ENCODE results near the gene SPAG8.

SPAG8 gene

DNA sequence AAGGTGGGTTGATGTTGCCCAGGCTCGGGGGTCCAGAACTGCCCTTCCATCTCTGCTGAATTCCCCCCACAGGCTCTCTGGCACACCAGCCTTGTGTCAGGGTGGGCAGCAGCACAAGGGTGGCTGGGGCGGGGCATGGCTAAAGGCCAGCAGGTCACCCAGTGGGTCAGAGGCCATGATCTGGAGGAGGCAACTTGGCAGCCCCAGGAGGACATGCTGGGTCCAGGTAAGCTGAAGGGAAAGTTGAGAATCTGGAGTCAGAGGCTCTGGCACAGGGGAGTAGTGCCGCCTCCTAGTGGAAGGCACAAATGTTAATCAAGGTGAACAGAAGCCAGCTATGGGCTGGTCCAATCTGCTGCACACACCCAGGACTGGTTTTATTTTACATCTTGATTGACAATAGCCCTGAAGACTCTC lies 23.2 kb upstream of the SPAG8 start:
- no peaks in the 10 kb centered on the region for H3K9me3 ChIP-seq (ENCODE audit: insufficient read depth, low read depth, low read length)
- no peak overlapping the region for H3K9ac ChIP-seq (ENCODE audit: low read depth, low read length)
- H3K27ac ChIP-seq (ENCODE audit: low read depth, low read length) = no peak overlapping the region
- no peaks in the 10 kb centered on the region for H3K36me3 ChIP-seq (ENCODE audit: insufficient read depth, low read length)
- H3K27me3 ChIP-seq (ENCODE audit: insufficient read depth, low read length) = no peaks in the 10 kb centered on the region
- no peak overlapping the region for H3K4me3 ChIP-seq (ENCODE audit: low read length)
- WGBS = 89% methylated on average over 3 of the region's 3 CpGs
- H3K4me1 ChIP-seq (ENCODE audit: insufficient read depth, low read length) = no peaks in the 10 kb centered on the region

- no peak overlapping the region for H3K27ac ChIP-seq (ENCODE audit: low read depth, low read length)
- H3K27me3 ChIP-seq (ENCODE audit: insufficient read depth, low read length) = no peaks in the 10 kb centered on the region
- no peak overlapping the region for H3K9ac ChIP-seq (ENCODE audit: low read depth, low read length)
- no peaks in the 10 kb centered on the region for H3K4me1 ChIP-seq (ENCODE audit: insufficient read depth, low read length)
- no peak overlapping the region for H3K4me3 ChIP-seq (ENCODE audit: low read length)
- 92% methylated on average over 14 of the region's 14 CpGs for WGBS
- H3K9me3 ChIP-seq (ENCODE audit: insufficient read depth, low read depth, low read length) = no peaks in the 10 kb centered on the region
- no peaks in the 10 kb centered on the region for H3K36me3 ChIP-seq (ENCODE audit: insufficient read depth, low read length)
Measured at GRCh38 chr9:35834260-35835215, 22.5 kb upstream of the SPAG8 start.

- Histone ChIP-seq H3K27me3 (ENCODE audit: insufficient read depth, low read length) (no peaks in the 10 kb centered on the region), H3K9me3 (ENCODE audit: insufficient read depth, low read depth, low read length) (no peaks in the 10 kb centered on the region), H3K27ac (ENCODE audit: low read depth, low read length) (no peak overlapping the region), H3K4me3 (ENCODE audit: low read length) (no peak overlapping the region), H3K9ac (ENCODE audit: low read depth, low read length) (no peak overlapping the region), H3K36me3 (ENCODE audit: insufficient read depth, low read length) (no peaks in the 10 kb centered on the region), H3K4me1 (ENCODE audit: insufficient read depth, low read length) (peaks cover 2% of the 10 kb centered on the region; the same call in 1 of the 2 replicates)
- 82% methylated on average over 5 of the region's 5 CpGs for WGBS
Measured at GRCh38 chr9:35832814-35833213, 20.8 kb upstream of the SPAG8 start.

DNA sequence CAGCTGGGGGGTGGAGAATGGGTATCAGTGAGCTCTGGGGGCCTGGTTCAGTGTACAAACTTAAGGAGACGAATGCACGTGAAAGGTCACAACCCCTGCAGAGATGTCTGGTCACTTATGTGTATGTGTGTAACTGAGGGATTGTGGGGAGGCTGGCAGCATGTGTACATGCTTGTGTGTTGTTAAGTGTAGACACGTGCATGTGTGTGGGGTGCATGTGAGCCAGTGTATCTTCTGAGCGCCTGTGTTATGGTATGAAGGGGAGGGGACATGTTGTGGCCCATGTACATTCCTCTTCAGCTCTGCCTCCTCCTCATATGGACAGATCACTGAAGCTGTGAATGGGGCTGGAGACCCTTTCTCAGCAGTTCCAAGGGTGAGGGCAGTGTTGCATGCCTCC lies 19.0 kb upstream of the SPAG8 start:
- H3K27me3 ChIP-seq (ENCODE audit: insufficient read depth, low read length) = no peaks in the 10 kb centered on the region
- no peak overlapping the region for H3K9ac ChIP-seq (ENCODE audit: low read depth, low read length)
- H3K4me3 ChIP-seq (ENCODE audit: low read length) = no peak overlapping the region
- no peak overlapping the region for H3K27ac ChIP-seq (ENCODE audit: low read depth, low read length)
- no peaks in the 10 kb centered on the region for H3K36me3 ChIP-seq (ENCODE audit: insufficient read depth, low read length)
- H3K4me1 ChIP-seq (ENCODE audit: insufficient read depth, low read length) = peaks cover 2% of the 10 kb centered on the region; the same call in 1 of the 2 replicates
- WGBS = 87% methylated on average over 4 of the region's 4 CpGs
- H3K9me3 ChIP-seq (ENCODE audit: insufficient read depth, low read depth, low read length) = no peaks in the 10 kb centered on the region

DNA sequence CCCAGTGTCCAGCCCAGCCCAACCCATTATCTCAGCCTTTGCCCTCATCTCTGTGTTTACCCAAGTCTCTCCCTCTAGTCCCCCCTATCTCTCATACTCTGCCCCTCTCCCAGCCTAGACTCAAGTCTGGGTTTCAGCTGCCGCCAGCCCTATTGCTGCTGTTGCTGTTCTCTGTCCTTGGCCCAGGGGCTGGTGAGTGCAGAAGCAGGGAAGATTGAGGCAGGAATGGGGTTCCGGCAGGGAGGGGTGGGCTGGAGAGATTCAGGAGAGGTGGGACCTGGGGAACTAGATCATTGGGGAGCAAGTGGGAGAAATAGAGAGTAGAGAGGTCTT lies 17.7 kb upstream of the SPAG8 start:
- Histone ChIP-seq H3K9me3 (ENCODE audit: insufficient read depth, low read depth, low read length) (no peaks in the 10 kb centered on the region), H3K27me3 (ENCODE audit: insufficient read depth, low read length) (no peaks in the 10 kb centered on the region), H3K4me1 (ENCODE audit: insufficient read depth, low read length) (peaks cover 2% of the 10 kb centered on the region; the same call in 1 of the 2 replicates), H3K4me3 (ENCODE audit: low read length) (peak overlapping the region; percentile 70), H3K9ac (ENCODE audit: low read depth, low read length) (no peak overlapping the region), H3K36me3 (ENCODE audit: insufficient read depth, low read length) (no peaks in the 10 kb centered on the region), H3K27ac (ENCODE audit: low read depth, low read length) (no peak overlapping the region)
- WGBS = 52% methylated on average over 2 of the region's 2 CpGs

GRCh38 chr9:35829084-35829763 lies 17.2 kb upstream of the SPAG8 start, which contains the start of gene TMEM8B:
TMEM8B (plus strand) TSS chr9:35829228; CDS start chr9:35829448, 220 bp downstream.
- H3K9ac ChIP-seq (ENCODE audit: low read depth, low read length) = peak within 1 kb of the TSS; percentile 43
- no peak within 1 kb of the TSS; the same call in 1 of the 2 replicates for H3K27ac ChIP-seq (ENCODE audit: low read depth, low read length)

GRCh38 chr9:35828716-35829083 lies 16.6 kb upstream of the SPAG8 start, which contains the start of gene FAM221B:
FAM221B (minus strand) TSS chr9:35828732; CDS start chr9:35826161, 2,571 bp downstream.
- Histone ChIP-seq H3K9me3 (ENCODE audit: insufficient read depth, low read depth, low read length) (no peaks in the 10 kb centered on the region), H3K9ac (ENCODE audit: low read depth, low read length) (peak within 1 kb of the TSS; percentile 43), H3K36me3 (ENCODE audit: insufficient read depth, low read length) (no peaks in the 10 kb centered on the region), H3K4me1 (ENCODE audit: insufficient read depth, low read length) (peaks cover 2% of the 10 kb centered on the region; the same call in 1 of the 2 replicates), H3K27me3 (ENCODE audit: insufficient read depth, low read length) (no peaks in the 10 kb centered on the region), H3K27ac (ENCODE audit: low read depth, low read length) (no peak within 1 kb of the TSS; the same call in 1 of the 2 replicates), H3K4me3 (ENCODE audit: low read length) (peak within 1 kb of the TSS; percentile 70)
- 5% methylated on average over 21 of the region's 21 CpGs for WGBS

More at GRCh38 chr9:35829084-35829763, 17.2 kb upstream of the SPAG8 start, which contains the start of gene TMEM8B:
- peak within 1 kb of the TSS; percentile 70 for H3K4me3 ChIP-seq (ENCODE audit: low read length)
- H3K27me3 ChIP-seq (ENCODE audit: insufficient read depth, low read length) = no peaks in the 10 kb centered on the region
- under 1% methylated on average over 53 of the region's 53 CpGs for WGBS
- H3K36me3 ChIP-seq (ENCODE audit: insufficient read depth, low read length) = no peaks in the 10 kb centered on the region
- H3K4me1 ChIP-seq (ENCODE audit: insufficient read depth, low read length) = peaks cover 2% of the 10 kb centered on the region; the same call in 1 of the 2 replicates
- no peaks in the 10 kb centered on the region for H3K9me3 ChIP-seq (ENCODE audit: insufficient read depth, low read depth, low read length)

DNA sequence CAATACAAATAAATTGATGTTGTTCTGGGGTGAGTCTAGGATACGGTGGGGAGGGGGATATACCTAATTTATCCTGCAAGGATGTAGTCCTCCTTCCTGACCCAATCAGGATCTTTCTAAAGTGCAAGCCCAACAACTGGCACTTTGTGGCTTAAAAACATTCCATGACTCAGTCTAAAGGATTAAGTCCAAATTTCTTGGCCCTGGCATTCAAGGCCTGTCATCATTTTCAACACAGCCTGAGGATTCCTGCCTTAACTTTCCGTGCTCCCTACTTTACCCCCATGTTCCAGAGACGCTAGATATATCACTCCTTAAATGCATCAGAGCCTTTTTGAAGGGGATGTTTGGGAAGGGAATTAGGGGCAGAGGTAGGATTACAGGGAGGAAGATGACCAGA lies 15.4 kb upstream of the SPAG8 start:
- no peak overlapping the region for H3K27ac ChIP-seq (ENCODE audit: low read depth, low read length)
- WGBS = 97% methylated on average over 2 of the region's 3 CpGs
- H3K9me3 ChIP-seq (ENCODE audit: insufficient read depth, low read depth, low read length) = no peaks in the 10 kb centered on the region
- H3K4me1 ChIP-seq (ENCODE audit: insufficient read depth, low read length) = peaks cover 11% of the 10 kb centered on the region
- H3K27me3 ChIP-seq (ENCODE audit: insufficient read depth, low read length) = no peaks in the 10 kb centered on the region
- H3K4me3 ChIP-seq (ENCODE audit: low read length) = no peak overlapping the region
- H3K9ac ChIP-seq (ENCODE audit: low read depth, low read length) = no peak overlapping the region
- H3K36me3 ChIP-seq (ENCODE audit: insufficient read depth, low read length) = no peaks in the 10 kb centered on the region

DNA sequence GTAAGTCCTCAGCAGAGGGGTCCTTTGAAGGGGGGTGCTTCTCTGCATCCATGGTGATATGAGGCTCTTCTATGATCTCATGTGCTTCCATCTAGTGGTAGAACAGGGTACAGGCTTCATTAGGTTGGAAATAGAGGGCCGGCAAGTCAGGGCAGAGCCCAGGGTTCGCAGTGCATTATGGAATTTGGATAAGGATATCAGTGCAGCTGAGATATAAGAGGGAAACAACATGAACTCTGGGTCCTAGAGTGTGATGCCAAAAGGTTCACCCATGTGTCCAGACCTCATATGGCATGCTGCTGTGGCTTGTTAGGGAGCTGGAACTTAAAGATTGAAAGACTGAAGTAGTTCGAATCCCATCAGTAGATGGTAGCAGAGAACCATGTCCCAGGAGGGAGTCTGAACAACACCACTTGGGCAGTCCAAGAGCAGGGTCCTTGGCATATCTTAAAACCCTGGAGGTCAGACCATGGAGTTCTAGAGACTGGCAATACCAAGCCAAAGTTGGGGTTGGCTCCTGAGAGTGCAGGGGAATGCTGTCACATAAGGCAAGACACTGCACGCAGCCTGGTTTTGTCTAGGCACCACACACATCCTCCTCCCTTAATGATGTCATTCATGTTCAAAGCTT lies 14.1 kb upstream of the SPAG8 start:
- WGBS = 60% methylated on average over 4 of the region's 4 CpGs
- H3K9ac ChIP-seq (ENCODE audit: low read depth, low read length) = no peak overlapping the region

DNA sequence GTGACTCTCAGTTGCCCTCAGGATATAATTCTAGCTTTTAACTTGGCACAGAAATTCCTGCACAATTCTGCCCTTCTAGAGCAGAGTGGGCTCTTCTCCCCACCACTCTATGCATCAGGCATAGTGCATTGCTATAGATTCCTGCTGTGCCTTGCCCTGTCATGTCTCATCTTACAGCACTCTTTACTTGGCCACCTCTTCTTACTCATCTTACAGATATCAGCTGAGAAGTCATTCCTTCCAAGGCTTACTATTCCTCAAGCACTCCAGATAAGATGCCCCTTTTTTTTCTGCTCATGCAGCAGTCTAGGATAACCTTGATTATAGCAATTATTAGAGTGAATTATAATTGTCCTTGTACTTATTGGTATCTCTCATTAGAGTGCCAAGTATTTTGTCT lies 10.9 kb upstream of the SPAG8 start:
- Histone ChIP-seq H3K4me3 (ENCODE audit: low read length) (no peak overlapping the region), H3K9ac (ENCODE audit: low read depth, low read length) (no peak overlapping the region), H3K9me3 (ENCODE audit: insufficient read depth, low read depth, low read length) (no peaks in the 10 kb centered on the region), H3K36me3 (ENCODE audit: insufficient read depth, low read length) (no peaks in the 10 kb centered on the region), H3K4me1 (ENCODE audit: insufficient read depth, low read length) (peaks cover 9% of the 10 kb centered on the region), H3K27me3 (ENCODE audit: insufficient read depth, low read length) (no peaks in the 10 kb centered on the region), H3K27ac (ENCODE audit: low read depth, low read length) (no peak overlapping the region)

More for the DNA sequence above, 14.1 kb upstream of the SPAG8 start:
- Histone ChIP-seq H3K4me3 (ENCODE audit: low read length) (no peak overlapping the region), H3K27me3 (ENCODE audit: insufficient read depth, low read length) (no peaks in the 10 kb centered on the region), H3K9me3 (ENCODE audit: insufficient read depth, low read depth, low read length) (no peaks in the 10 kb centered on the region), H3K27ac (ENCODE audit: low read depth, low read length) (no peak overlapping the region), H3K4me1 (ENCODE audit: insufficient read depth, low read length) (peaks cover 11% of the 10 kb centered on the region), H3K36me3 (ENCODE audit: insufficient read depth, low read length) (no peaks in the 10 kb centered on the region)

DNA sequence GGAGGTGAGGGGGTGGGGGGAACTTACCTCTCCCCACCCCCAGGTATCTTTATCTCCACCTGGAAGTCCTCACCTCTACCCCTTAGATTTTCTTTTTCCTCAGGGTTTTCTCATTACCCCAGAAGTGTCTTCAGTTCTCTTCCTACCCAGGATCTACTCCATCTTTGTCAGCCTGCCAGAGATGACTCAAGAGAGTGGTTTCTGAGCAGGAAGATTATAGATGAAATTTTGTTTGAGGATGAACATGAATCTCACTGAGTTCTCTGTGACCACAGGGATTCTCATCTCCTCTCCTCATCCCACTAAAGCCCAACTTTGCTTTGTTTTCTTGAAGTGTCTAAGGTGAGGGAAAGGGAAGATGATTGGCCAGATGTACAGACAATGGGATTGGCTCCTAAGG lies 8.0 kb upstream of the SPAG8 start:
- H3K36me3 ChIP-seq (ENCODE audit: insufficient read depth, low read length) = no peaks in the 10 kb centered on the region
- H3K4me1 ChIP-seq (ENCODE audit: insufficient read depth, low read length) = peaks cover 11% of the 10 kb centered on the region
- H3K9me3 ChIP-seq (ENCODE audit: insufficient read depth, low read depth, low read length) = no peaks in the 10 kb centered on the region
- H3K9ac ChIP-seq (ENCODE audit: low read depth, low read length) = no peak overlapping the region
- no peak overlapping the region for H3K4me3 ChIP-seq (ENCODE audit: low read length)
- H3K27me3 ChIP-seq (ENCODE audit: insufficient read depth, low read length) = no peaks in the 10 kb centered on the region
- no peak overlapping the region for H3K27ac ChIP-seq (ENCODE audit: low read depth, low read length)
